22Rv1 (cell line): ENCODE results near the gene PIP5K1A.

Experiments
- H3K27ac ChIP-seq: fragments of 450-650 bp; 2 replicates; pipeline ENCODE4 v1.5.1; 2017
- ZFX ChIP-seq: fragments of 450-650 bp; IDR thresholded peaks from 2 replicates; pipeline ENCODE4 v1.6.1; 2017; ENCODE audit warnings: antibody characterized with exemption, borderline replicate concordance
- TF ChIP-seq, protein P1 (sequence below): fragments of 450-650 bp; IDR thresholded peaks from 2 replicates; pipeline ENCODE4 v1.5.1; 2017; ENCODE audit warnings: mild to moderate bottlenecking

Gene PIP5K1A

DNA sequence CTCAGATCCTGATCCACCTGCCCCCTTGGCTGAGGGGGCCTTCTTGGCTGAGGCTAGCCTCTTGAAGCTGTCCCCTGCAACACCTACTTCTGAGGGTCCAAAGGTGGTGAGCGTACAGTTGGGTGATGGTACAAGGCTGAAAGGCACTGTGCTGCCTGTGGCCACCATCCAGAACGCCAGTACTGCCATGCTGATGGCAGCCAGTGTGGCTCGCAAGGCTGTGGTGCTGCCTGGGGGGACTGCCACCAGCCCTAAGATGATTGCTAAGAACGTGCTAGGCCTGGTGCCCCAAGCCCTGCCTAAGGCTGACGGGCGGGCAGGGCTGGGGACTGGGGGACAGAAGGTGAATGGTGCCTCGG, 89.0 kb downstream of the PIP5K1A start:
- no peak overlapping the region for H3K27ac ChIP-seq
- TF ChIP-seq, protein P1, sequence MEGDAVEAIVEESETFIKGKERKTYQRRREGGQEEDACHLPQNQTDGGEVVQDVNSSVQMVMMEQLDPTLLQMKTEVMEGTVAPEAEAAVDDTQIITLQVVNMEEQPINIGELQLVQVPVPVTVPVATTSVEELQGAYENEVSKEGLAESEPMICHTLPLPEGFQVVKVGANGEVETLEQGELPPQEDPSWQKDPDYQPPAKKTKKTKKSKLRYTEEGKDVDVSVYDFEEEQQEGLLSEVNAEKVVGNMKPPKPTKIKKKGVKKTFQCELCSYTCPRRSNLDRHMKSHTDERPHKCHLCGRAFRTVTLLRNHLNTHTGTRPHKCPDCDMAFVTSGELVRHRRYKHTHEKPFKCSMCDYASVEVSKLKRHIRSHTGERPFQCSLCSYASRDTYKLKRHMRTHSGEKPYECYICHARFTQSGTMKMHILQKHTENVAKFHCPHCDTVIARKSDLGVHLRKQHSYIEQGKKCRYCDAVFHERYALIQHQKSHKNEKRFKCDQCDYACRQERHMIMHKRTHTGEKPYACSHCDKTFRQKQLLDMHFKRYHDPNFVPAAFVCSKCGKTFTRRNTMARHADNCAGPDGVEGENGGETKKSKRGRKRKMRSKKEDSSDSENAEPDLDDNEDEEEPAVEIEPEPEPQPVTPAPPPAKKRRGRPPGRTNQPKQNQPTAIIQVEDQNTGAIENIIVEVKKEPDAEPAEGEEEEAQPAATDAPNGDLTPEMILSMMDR = no peak
- TF ChIP-seq ZFX = no peak

DNA sequence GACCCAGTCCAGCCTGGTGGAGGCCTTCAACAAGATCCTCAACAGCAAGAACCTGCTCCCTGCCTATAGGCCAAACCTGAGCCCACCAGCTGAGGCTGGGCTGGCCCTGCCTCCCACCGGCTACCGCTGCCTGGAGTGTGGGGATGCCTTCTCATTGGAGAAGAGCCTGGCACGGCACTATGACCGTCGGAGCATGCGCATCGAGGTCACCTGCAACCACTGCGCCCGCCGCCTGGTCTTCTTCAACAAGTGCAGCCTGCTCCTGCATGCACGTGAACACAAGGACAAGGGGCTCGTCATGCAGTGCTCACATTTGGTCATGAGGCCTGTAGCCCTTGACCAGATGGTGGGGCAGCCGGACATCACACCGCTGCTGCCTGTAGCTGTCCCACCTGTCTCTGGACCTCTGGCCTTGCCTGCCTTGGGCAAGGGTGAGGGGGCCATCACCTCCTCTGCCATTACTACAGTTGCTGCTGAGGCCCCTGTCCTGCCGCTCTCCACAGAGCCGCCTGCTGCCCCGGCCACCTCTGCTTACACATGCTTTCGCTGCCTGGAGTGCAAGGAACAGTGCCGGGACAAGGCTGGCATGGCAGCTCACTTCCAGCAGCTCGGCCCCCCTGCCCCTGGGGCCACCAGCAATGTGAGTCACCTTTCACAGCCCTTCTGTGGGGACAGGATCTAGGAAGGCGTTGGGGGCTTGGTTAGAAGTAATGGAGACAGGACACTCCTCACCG, 89.6 kb downstream of the PIP5K1A start:
- no peak overlapping the region for H3K27ac ChIP-seq

DNA sequence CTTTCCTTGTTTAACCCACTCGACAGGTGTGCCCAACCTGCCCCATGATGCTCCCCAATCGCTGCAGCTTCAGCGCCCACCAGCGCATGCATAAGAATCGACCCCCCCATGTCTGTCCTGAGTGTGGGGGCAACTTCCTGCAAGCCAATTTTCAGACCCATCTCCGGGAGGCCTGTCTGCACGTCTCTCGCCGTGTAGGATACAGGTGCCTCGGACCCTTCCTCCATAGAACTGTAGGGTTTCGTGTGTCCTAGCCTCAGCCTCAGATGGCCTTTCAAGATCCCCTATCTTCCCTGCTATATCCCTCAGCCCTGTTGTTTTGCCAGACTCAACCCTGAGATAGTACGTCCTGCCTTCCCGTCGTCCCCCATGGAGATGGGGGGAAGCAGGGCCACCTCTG, 90.2 kb downstream of the PIP5K1A start:
- TF ChIP-seq ZFX = no peak
- TF ChIP-seq, protein P1 = no peak
- no peak overlapping the region for H3K27ac ChIP-seq

More for the DNA sequence above, 89.6 kb downstream of the PIP5K1A start:
- no peak for TF ChIP-seq ZFX
- TF ChIP-seq, protein P1 = no peak

DNA sequence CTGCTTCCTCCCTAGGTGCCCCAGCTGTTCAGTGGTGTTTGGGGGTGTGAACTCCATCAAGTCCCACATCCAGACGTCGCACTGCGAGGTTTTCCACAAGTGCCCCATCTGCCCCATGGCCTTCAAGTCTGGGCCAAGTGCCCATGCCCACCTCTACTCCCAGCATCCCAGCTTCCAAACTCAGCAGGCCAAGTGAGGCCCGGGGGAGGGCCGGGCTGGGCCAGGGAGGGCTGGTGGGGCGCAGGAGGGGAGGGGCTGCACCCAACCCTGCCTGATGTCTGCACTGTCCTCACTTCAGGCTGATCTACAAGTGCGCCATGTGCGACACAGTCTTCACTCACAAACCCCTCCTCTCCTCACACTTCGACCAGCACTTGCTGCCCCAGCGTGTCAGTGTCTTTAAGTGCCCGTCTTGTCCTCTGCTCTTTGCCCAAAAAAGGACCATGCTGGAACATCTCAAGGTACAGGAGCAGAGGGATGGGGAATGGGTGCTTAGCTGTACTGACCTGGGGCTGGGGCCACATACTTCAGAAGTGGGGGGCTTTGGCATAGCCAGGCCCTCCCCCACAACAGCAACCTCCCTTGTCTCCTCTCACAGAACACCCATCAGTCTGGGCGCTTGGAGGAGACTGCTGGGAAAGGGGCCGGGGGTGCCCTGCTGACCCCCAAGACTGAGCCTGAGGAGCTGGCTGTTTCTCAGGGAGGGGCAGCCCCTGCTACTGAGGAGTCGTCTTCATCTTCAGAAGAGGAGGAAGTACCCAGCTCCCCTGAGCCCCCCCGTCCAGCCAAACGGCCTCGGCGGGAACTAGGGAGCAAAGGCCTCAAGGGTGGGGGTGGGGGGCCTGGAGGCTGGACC, 91.0 kb downstream of the PIP5K1A start:
- TF ChIP-seq, protein P1 = no peak
- no peak for TF ChIP-seq ZFX
- H3K27ac ChIP-seq = no peak overlapping the region

DNA sequence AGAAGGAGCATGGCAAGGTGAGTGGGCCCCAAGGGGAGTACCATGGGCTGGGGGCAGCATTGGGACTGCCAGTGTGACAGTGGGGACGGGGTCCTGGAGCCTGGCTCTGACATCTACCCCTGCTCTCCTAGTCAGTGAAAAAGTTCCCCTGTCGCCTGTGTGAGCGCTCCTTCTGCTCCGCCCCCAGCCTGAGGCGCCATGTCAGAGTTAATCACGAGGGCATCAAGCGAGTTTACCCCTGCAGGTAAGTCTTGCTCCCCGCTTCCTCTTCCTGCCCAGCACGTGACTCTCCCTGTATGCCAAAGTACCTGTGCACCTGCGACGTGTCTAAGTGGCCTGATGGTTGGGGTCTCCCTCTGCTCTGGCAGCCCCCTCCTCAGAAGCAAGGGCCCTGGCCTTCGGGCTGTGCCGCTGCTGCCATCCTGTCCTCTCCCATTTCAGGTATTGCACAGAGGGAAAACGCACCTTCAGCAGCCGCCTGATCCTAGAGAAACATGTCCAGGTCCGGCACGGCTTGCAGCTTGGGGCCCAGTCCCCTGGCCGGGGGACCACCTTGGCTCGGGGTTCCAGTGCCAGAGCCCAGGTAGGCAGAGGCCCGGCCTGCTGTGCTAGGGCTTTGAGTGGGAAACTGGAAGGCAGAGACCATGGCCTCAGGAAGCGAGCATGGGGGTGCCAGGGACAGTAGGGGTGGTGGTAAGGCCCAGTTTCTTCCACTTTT, 91.8 kb downstream of the PIP5K1A start:
- peak overlapping the region; percentile 33; the same call in 1 of the 2 replicates for H3K27ac ChIP-seq
- TF ChIP-seq, protein P1 = no peak
- no peak for TF ChIP-seq ZFX

DNA sequence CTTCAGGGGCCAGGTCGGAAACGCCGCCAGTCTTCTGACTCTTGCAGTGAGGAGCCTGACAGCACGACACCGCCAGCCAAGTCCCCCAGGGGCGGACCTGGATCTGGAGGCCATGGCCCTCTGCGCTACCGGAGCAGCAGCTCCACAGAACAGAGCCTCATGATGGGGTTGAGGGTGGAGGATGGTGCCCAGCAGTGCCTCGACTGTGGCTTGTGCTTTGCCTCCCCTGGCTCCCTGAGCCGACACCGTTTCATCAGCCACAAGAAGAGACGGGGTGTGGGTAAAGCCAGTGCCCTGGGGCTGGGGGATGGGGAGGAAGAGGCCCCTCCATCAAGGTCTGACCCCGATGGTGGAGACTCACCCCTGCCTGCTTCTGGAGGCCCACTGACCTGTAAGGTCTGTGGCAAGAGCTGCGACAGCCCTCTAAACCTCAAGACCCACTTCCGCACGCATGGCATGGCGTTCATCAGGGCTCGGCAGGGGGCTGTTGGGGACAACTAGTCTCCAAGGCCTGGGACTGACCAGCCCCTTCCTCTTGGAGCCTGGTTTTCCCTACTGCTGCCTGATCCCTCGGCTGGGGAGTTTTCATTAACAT, 92.5 kb downstream of the PIP5K1A start:
- H3K27ac ChIP-seq = peak overlapping the region; percentile 33
- TF ChIP-seq, protein P1 = no peak
- no peak for TF ChIP-seq ZFX
